ENCODE data around the gene SLC12A4.
"Not testable (repeated sequence)": the region's sequence is repeated elsewhere in the genome, so short reads cannot be mapped to it uniquely, and the experiment has no call there.

The SLC12A4 gene

DNA sequence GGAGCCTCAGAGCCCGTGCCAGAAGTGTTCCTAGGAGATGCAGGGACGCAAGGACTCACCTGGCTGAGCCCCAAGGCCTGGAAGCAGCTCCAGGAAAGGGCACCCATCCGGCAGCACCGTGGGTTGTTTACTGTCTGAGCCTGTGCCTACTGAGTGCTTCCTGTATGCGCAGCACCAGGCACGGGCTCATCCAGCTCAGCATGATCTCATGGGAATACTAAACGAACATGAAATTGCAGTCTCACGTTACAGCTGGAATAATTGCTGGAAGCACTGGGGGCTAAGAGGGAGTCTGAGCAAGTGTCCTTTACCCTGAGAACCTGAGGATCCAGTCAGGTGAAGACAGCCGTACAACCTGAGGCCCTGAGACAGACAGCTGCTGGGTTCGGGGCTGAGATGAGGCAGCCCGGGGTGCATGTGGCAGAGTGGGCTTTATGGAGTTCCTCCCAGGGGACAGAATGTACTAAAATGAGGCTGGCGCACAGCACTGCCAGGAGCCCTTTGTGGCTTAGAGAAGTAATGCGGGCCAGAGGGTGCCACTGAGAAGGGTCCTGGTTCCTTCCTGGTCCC is 42.2 kb downstream of the SLC12A4 start:
- H3K36me3 Mint-ChIP-seq = peaks cover 10 to 39% of the 10 kb centered on the region in 2 donors
- ATAC-seq (replicated peaks) = peak; percentile 24 to 35

DNA sequence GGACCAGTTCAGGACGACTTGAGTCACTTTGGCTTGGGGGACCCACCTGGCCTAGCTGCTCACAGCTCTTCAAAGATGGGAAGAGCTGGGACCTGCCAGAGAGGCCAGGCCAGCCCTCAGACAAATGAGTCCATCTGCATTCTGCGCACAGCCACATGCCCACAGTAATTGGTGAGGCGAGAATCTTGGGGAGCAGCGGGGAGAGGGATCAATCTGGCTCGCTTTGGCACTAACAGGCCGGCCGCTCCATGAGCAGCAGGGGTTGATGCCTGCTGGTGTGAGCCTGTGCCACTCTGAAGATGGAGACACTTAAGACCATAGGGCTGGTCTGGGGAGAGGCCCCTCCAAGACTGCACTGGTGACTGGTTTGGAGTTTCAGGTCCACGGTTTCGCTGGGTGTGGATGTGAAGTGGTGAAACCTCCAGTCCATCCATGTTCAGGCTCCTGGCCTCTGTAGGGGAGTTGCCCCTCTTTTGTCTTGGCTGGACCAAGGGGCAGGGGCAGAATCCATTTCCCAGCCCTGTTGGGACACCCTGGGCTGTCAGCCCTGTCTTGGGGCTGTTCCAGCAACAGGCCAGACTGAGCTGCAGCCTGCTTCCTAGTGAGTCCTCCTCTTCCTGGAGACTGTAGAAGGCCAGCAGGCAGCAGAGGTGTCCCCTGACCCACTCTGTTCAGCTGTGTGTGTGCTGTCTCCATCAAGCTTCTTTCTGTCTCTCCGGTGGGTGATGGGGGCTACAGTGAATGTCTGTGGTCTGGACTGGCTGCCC is 44.1 kb downstream of the SLC12A4 start:
- no peak for DNase-seq
- H3K27ac Mint-ChIP-seq = no peak overlapping the region

More for the DNA sequence above, 42.2 kb downstream of the SLC12A4 start:
- Mint-ChIP-seq H3K4me1 (peaks cover 32 to 56% of the 10 kb centered on the region in 2 donors), H3K9me3 (no peaks in the 10 kb centered on the region), H3K27me3 (no peaks in the 10 kb centered on the region), H3K27ac (peak overlapping the region; percentile 65), H3K4me3 (no peak overlapping the region)
- no peak for DNase-seq

DNA sequence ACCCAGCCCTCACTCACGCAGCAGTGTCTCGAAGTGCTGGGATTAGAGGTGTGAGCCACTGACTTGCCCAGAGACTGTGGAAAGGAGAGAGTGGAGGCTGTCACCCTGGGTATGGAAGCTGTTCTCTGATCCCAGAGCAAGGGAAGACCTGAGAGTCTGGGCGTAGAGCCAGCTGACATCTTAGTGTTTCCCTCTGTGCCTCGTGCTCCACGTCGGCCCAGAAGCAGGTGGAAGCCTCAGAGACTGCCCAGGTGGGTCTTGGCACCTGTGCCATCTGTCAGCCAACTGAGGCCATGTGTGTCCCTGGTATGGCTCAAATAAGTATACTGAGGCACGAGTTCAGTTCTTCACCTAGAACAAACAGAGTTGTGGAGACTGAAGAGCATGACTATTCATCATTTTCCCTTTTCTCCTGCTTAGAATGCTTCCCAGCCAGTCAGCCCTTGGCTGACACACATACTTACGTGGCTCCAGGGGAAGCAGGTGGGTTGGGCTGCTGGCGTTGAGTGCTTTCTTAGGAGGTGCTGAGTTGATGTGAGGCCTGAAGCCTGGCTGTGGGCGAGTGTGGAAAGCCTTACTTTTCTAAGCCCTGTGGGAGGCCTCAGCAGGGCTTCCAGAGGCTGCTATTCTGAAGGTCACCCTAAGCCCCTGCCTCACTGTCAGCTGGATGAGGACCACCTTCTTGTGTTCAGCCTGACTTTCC is 44.9 kb downstream of the SLC12A4 start:
- H3K4me3 Mint-ChIP-seq = no peak overlapping the region
- H3K36me3 Mint-ChIP-seq = peaks cover 5 to 31% of the 10 kb centered on the region in 2 donors
- no peak overlapping the region for H3K27ac Mint-ChIP-seq
- no peaks in the 10 kb centered on the region for H3K27me3 Mint-ChIP-seq
- no peaks in the 10 kb centered on the region for H3K9me3 Mint-ChIP-seq
- peaks cover 28 to 54% of the 10 kb centered on the region in 2 donors for H3K4me1 Mint-ChIP-seq
- no peak for DNase-seq
- no peak for ATAC-seq (replicated peaks)

More for the DNA sequence above, 44.1 kb downstream of the SLC12A4 start:
- H3K9me3 Mint-ChIP-seq = no peaks in the 10 kb centered on the region
- H3K27me3 Mint-ChIP-seq = no peaks in the 10 kb centered on the region
- H3K36me3 Mint-ChIP-seq = peaks cover 6 to 33% of the 10 kb centered on the region in 2 donors
- no peak overlapping the region for H3K4me3 Mint-ChIP-seq
- no peak for ATAC-seq (replicated peaks)
- peaks cover 30 to 54% of the 10 kb centered on the region in 2 donors for H3K4me1 Mint-ChIP-seq

DNA sequence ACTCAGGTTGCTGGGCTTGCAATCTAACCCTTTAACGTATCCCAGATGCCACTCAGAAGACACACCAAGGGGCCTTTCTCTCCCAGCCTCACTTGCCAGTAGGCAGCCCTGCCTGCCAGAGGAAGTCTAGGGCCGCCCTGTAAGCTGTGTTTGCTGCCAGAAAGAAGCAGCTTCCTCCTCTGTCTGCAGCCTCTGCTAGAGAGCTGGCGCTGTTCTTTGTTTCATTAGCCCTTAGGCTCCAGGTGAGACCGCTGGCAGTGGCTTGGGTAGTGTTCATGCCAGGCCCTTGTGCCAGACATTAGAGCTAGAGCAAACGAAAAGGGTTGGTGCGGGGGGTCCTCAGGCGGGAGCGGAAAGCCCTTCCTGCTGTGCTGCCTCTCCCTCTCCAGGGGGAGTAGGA is 45.7 kb downstream of the SLC12A4 start:
- DNase-seq (no peak), ATAC-seq (replicated peaks) (no peak)
- H3K27me3 Mint-ChIP-seq = no peaks in the 10 kb centered on the region
- H3K36me3 Mint-ChIP-seq = peaks cover 9 to 29% of the 10 kb centered on the region in 2 donors
- no peaks in the 10 kb centered on the region for H3K9me3 Mint-ChIP-seq
- H3K4me3 Mint-ChIP-seq = no peak overlapping the region
- H3K27ac Mint-ChIP-seq = no peak overlapping the region
- peaks cover 27 to 54% of the 10 kb centered on the region in 2 donors for H3K4me1 Mint-ChIP-seq

DNA sequence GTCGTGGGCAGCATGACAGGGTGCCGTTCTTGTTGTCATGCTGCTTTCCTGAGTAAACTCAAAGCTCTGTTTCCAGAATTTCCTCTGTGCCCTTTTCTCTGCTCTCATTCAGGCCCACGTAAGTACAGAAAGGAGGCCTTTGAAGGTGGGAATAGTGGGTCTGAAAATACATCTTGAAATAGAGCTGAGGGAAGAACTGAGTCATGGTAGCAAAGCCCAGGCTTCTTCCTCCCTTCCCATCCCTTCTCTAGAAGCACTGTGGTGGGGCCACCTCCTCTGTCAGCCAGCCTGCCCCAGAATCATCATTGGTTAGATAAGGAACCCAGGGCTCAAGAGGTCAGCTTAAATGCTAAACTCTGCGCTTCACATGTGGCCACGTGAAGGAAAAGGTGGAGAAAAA is 46.2 kb downstream of the SLC12A4 start:
- H3K9me3 Mint-ChIP-seq = no peaks in the 10 kb centered on the region

DNA sequence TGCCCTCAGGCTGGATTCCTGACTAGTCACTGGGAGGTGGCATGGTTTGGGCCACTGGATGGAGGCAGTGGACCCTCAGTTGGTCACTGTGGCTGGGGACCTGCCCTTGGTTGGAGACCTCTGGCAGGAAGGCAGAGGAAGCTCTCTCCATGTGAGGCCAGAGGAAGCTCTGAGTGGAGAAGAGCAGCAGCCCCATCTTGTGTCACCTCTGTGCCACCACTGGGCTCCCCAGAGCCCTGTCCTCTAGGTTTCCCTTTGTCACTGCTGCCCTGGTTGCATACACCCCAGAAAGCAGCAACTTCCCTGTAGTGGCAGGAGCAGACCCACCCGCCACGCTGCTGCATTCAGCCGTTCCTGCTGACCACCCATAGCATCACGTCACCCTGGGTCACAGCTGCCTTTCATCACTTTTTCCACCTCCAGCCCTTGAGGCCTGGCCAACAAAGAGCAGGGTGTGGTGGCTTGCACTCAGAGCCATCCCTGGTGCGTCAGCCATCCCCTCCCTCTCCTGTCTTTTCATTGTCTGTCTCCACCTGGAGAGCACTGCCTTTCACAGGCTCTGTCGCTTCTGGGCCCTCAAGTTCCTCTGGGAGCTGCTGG is 48.7 kb downstream of the SLC12A4 start:
- no peak overlapping the region for H3K27ac Mint-ChIP-seq
- H3K9me3 Mint-ChIP-seq = no peaks in the 10 kb centered on the region
- H3K4me1 Mint-ChIP-seq = peaks cover 25 to 38% of the 10 kb centered on the region in 2 donors
- peaks cover 20 to 35% of the 10 kb centered on the region in 2 donors for H3K36me3 Mint-ChIP-seq
- no peak for ATAC-seq (replicated peaks)
- no peak for DNase-seq
- no peaks in the 10 kb centered on the region for H3K27me3 Mint-ChIP-seq
- H3K4me3 Mint-ChIP-seq = no peak overlapping the region

More for the DNA sequence above, 46.2 kb downstream of the SLC12A4 start:
- DNase-seq = no peak
- Mint-ChIP-seq H3K27me3 (no peaks in the 10 kb centered on the region), H3K27ac (peak overlapping the region; percentile 77), H3K36me3 (peaks cover 14 to 30% of the 10 kb centered on the region in 2 donors), H3K4me3 (no peak overlapping the region), H3K4me1 (peaks cover 31 to 59% of the 10 kb centered on the region in 2 donors)
- ATAC-seq (replicated peaks) = no peak

DNA sequence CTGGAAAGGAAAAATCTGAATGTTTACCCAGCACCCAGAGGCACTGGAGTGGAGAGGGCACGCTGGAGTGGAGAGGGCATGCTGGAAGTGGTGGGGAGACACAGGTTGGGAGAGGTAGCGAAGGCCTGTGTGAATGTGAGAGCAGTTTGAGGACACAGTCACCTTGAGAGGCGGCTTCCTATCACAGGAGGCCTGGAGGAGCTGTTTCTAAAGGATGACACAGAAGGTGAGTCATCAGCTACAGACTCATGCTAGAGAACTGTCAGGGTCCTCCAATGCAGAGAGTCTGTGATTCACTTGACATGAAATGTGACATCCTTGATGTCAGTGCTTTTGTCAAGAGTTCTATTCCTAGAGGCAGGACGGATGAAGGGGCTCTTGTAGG is 50.6 kb downstream of the SLC12A4 start:
- Mint-ChIP-seq H3K27ac (peak overlapping the region; percentile 77), H3K4me3 (no peak overlapping the region), H3K27me3 (no peaks in the 10 kb centered on the region), H3K36me3 (peaks cover 23 to 42% of the 10 kb centered on the region in 2 donors), H3K4me1 (peaks cover 24 to 26% of the 10 kb centered on the region in 2 donors), H3K9me3 (no peaks in the 10 kb centered on the region)
- ATAC-seq (replicated peaks) = peak; percentile 41 to 71
- no peak for DNase-seq

DNA sequence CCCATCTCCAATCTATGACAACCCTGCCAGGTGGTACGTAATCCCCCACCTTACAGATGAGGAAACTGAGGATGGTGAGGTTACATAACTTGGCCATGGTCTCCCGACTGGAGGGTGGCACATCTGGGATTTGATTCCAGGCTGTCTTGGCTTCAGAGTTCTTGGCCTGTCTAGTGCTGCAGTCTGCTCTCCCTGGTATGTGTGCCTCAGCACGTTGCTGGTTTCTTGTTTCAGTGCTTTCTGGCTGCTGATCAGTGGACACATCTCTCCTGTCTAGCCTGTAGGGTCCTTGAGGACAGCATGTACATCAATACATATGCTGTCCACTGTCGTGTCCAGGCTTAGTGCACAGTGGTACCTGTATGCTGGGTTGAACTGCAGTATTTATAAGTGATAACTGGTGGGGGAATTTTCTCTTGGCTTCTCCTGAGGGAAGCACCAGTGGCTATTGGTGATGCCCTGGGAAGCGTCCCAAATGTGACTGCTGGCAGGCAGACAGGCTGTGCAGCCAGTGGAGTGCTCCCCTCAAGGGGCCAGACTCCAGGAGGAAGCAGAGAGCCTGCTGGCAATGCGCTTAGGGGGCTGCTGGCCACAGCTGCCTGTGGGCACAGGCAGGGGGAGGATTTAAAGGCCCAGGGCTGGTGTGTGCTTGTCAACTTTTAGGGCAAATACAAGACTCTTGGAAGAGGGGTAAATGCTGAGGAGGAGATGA is 51.1 kb downstream of the SLC12A4 start:
- Mint-ChIP-seq H3K27me3 (no peaks in the 10 kb centered on the region), H3K9me3 (no peaks in the 10 kb centered on the region), H3K4me3 (no peak overlapping the region), H3K4me1 (peaks cover 23 to 25% of the 10 kb centered on the region in 2 donors), H3K36me3 (peaks cover 23 to 40% of the 10 kb centered on the region in 2 donors), H3K27ac (peak overlapping the region; percentile 77)
- no peak for ATAC-seq (replicated peaks)
- no peak for DNase-seq

DNA sequence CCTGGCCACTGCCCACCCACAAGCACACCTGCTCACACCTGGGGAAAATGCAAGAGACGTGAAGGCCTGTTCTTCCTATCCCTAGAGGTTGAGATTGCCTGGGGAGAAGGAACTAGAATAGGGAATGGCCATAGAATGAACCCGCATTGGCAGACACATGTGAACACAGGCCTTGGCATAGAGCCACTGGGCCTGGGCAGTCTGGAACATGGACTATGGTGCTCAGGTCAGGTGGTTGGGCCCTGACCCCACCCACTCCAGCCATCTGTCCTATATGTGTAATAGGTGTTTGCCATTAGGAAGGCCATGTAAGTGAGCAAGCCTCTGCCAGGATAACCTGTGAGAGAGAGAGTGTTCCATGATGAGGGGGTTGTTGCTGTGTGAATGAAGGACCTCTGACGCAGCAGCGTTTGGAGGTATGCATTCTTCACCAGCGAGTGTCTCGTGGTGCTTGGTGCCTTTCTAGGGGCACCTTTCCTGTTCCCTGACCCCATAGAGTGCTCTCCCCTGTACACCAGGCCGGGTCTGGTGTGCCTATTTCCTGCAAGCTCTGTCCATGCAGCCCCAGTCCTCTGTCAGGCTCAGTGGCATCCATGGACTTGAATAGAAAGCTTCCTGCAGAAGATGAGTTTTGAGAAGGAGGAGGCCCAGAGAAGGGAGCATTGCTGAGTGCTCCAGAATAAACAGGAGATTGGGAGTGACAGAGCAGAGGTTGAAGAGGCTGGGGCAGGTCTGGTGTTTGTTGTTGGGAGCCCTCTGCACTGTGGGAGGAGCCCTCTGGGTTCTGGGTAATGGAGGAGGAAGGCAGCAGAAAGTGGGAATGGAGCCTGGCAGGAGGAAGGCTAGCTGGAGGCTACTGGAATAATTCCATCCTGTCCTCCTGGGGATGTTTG is 52.4 kb downstream of the SLC12A4 start:
- ATAC-seq (replicated peaks) = no peak
- peaks cover 17 to 19% of the 10 kb centered on the region in 2 donors for H3K4me1 Mint-ChIP-seq
- H3K4me3 Mint-ChIP-seq = no peak overlapping the region
- DNase-seq = no peak
- H3K9me3 Mint-ChIP-seq = no peaks in the 10 kb centered on the region
- peaks cover 21 to 42% of the 10 kb centered on the region in 2 donors for H3K36me3 Mint-ChIP-seq
- H3K27ac Mint-ChIP-seq = peak overlapping the region; percentile 7
- no peaks in the 10 kb centered on the region for H3K27me3 Mint-ChIP-seq

DNA sequence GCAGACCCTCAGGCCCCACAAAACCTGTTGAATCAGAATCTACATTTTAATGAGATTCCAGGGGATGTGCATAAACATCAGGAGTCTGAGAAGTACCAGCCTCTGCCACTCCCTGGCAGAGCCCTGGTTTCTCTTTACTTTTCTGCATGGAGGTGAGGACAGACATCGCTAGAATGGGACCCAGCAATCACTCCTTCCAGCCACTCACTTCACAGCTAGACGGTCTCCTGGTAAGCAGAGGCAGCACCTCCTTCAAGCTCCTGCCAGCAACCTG is 53.0 kb downstream of the SLC12A4 start:
- DNase-seq = not testable (repeated sequence)
- H3K36me3 Mint-ChIP-seq = peaks cover 21 to 41% of the 10 kb centered on the region in 2 donors

DNA sequence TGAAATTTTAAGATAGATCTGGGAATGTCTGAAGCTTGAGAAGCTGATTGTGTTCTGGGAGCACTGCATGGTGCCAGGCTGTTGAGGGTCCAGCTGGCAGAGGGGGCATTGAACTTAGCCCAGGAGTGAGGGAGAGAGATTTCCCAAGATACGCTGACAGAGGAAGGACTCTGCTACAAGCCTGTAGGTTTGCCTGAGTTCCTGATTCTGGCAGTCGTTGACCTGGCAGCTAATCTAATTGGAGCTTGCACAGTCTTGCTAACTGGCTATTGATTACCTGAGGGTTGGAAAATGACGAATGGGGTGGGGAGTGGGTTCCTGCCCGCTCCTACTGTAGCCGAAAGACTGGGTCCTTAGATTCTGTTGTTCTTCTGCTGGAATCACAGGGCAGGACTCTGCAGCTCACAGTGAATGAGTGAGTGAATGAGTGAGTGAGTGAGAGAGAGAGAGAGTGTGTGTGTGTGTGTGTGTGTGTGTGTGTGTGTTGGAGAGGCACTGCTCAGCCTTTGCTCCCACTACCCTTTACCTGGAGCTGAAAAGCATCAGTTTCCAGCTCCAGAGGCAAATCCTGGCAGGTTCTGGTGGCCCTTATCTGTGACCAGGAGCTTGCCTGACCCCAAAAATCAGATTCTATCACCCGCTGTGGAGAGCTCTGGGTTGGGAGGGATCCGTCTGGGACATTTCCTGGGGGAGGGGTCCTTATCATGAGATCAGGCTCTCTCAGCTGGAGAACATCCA is 53.5 kb downstream of the SLC12A4 start:
- no peaks in the 10 kb centered on the region for H3K9me3 Mint-ChIP-seq
- DNase-seq = no peak
- H3K36me3 Mint-ChIP-seq = peaks cover 22 to 42% of the 10 kb centered on the region in 2 donors
- no peak for ATAC-seq (replicated peaks)
- no peak overlapping the region for H3K4me3 Mint-ChIP-seq
- peaks cover 20 to 24% of the 10 kb centered on the region in 2 donors for H3K4me1 Mint-ChIP-seq
- H3K27me3 Mint-ChIP-seq = no peaks in the 10 kb centered on the region
- H3K27ac Mint-ChIP-seq = no peak overlapping the region

More for the DNA sequence above, 53.0 kb downstream of the SLC12A4 start:
- H3K27ac Mint-ChIP-seq; H3K9me3 Mint-ChIP-seq; ATAC-seq (replicated peaks); H3K4me3 Mint-ChIP-seq; H3K27me3 Mint-ChIP-seq: not testable (repeated sequence)
- peaks cover 19 to 20% of the 10 kb centered on the region in 2 donors for H3K4me1 Mint-ChIP-seq

DNA sequence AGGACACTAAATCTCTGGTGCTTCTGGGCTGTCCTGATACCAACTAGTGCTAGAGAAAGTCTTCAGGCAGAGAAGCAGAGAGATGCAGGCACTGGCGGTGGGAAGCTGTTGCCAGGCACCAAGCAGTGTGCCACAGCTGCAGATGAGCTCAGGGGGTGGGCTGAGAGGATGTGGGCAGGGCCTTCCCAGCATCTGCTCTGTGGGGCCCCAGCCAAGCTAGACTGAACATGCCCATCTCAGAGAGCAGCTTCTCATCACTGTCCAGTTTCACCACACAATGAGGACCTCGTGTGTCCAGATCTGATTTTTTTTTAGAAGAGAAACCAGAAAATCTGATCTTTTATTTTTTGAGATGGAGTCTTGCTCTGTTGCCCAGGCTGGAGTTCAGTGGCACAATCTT is 58.3 kb downstream of the SLC12A4 start:
- Mint-ChIP-seq H3K4me3 (no peak overlapping the region), H3K4me1 (peaks cover 14 to 16% of the 10 kb centered on the region in 2 donors), H3K9me3 (no peaks in the 10 kb centered on the region), H3K27ac (no peak overlapping the region), H3K36me3 (peaks cover 21 to 43% of the 10 kb centered on the region in 2 donors), H3K27me3 (no peaks in the 10 kb centered on the region)
- ATAC-seq (replicated peaks) (peak; percentile 57 to 65), DNase-seq (no peak)
